K562 (cell line): ENCODE measurements around the gene P3H1. TPM values are rescaled to one million over a fixed set of nuclear protein-coding genes. Genes with fewer than 3 reads are reported as not detected.
A peak's percentile ranks its signal among the peaks of the same experiment; 100 is the strongest.

ENCODE experiments used
- ATAC-seq: fragments of 200-7000 bp; cut with Tn5 transposase; 3 replicates; pipeline ENCODE4 v1.9.1; 2020; ENCODE audit warnings: moderate library complexity
- BruUV-seq: library from RNA; stranded (reverse); fragments of 400-500 nt; replicated peaks from 2 replicates; lab custom pipeline; 2021; lab: Mats Ljungman, UMichigan
- CTCF ChIA-PET: fragments of 300-600 bp; formaldehyde crosslinking; extraction: SDS; loops from one replicate; lab custom pipeline; 2021; ENCODE audit warnings: low intra/inter-chr PET ratio; lab: Yijun Ruan, JAX
- POLR2A ChIA-PET: fragments of 300-600, 350-650 bp; sonication (Branson Sonifier 250); formaldehyde crosslinking; extraction: SDS; loops from one replicate; lab custom pipeline; 2021; ENCODE audit warnings: antibody characterized with exemption, inconsistent platforms; lab: Yijun Ruan, JAX
- DNase-seq, 4 experiments: peaks; one replicate each; pipeline versions ENCODE4 v3.0.0 to v3.0.0-alpha.2; 2011 to 2018; ENCODE audit warnings: low spot score in 3 of 4, mixed read lengths in 3 of 4; ENCODE audit errors: extremely low read depth in 1 of 4
- FAIRE-seq: peaks from 2 replicates; lab custom pipeline; 2011; peaks lifted over from hg19 to GRCh38; lab: Jason Lieb, UNC
- H2AFZ ChIP-seq: 2 replicates; pipeline ENCODE4 v1.6.0; 2011; ENCODE audit warnings: low read depth, low read length, control low read depth, inconsistent platforms
- H3K27ac ChIP-seq: fragments of 200-600 bp; 3 replicates; pipeline ENCODE4 v1.8.0; 2011; ENCODE audit warnings: low read depth, mild to moderate bottlenecking, control low read depth, inconsistent platforms, low read length, moderate library complexity, mixed read lengths; ENCODE audit errors: extremely low read depth
- H3K27me3 ChIP-seq, 2 experiments: fragments of 300-600 bp in 1 of 2; 2 replicates in 1 of 2; 3 replicates in 1 of 2; pipeline versions ENCODE4 v1.6.0 to v1.8.0; 2011; ENCODE audit warnings: inconsistent platforms in 2 of 2, low read length in 2 of 2, mild to moderate bottlenecking in 1 of 2, mixed read lengths in 1 of 2, moderate library complexity in 1 of 2; ENCODE audit not compliant: control insufficient read depth in 2 of 2, insufficient read depth in 2 of 2
- H3K36me3 ChIP-seq: fragments of 300-600 bp; 3 replicates; pipeline ENCODE4 v1.8.0; 2011; ENCODE audit warnings: mild to moderate bottlenecking, low read length, inconsistent platforms; ENCODE audit not compliant: control insufficient read depth, insufficient read depth
- H3K4me1 ChIP-seq, 2 experiments: fragments of 200-600 bp in 1 of 2; replicated peaks in 1 of 2; 2 replicates in 1 of 2; 3 replicates in 1 of 2; pipeline versions ENCODE4 v1.5.1 to v1.8.0; 2011; ENCODE audit warnings: inconsistent platforms in 2 of 2, low read length in 2 of 2, mild to moderate bottlenecking in 1 of 2, mixed read lengths in 1 of 2, moderate library complexity in 1 of 2; ENCODE audit not compliant: control insufficient read depth in 2 of 2, insufficient read depth in 2 of 2
- H3K4me2 ChIP-seq: 2 replicates; pipeline ENCODE4 v1.6.1; 2011; ENCODE audit warnings: low read length, control low read depth, inconsistent platforms, mixed read lengths; ENCODE audit not compliant: insufficient read depth
- H3K4me3 ChIP-seq: fragments of 200-600 bp; sonication (generic), shearing (Covaris generic); 2 replicates; pipeline ENCODE4 v1.5.1; 2016; ENCODE audit warnings: control low read depth, inconsistent platforms
- H3K79me2 ChIP-seq: fragments of 200-600 bp; 3 replicates; pipeline ENCODE4 v1.8.0; 2011; ENCODE audit warnings: low read length, inconsistent platforms; ENCODE audit not compliant: control insufficient read depth, insufficient read depth
- H3K9ac ChIP-seq, 2 experiments: 2 replicates each; pipeline versions ENCODE4 v1.6.0 to v1.6.1; 2011; ENCODE audit warnings: low read depth in 2 of 2, low read length in 2 of 2, control low read depth in 1 of 2, inconsistent platforms in 1 of 2, mild to moderate bottlenecking in 1 of 2, mixed read lengths in 1 of 2; ENCODE audit not compliant: insufficient read depth in 1 of 2
- H3K9me1 ChIP-seq: one replicate; pipeline ENCODE4 v1.6.0; 2011; ENCODE audit warnings: inconsistent platforms, mild to moderate bottlenecking, low read length, moderate library complexity; ENCODE audit not compliant: control insufficient read depth, insufficient read depth
- H3K9me3 ChIP-seq: replicated peaks from 2 replicates; pipeline ENCODE4 v1.5.1; 2011; ENCODE audit warnings: low read depth, low read length, inconsistent platforms; ENCODE audit not compliant: control insufficient read depth, insufficient read depth
- H4K20me1 ChIP-seq: replicated peaks from 2 replicates; pipeline ENCODE4 v1.6.1; 2011; ENCODE audit warnings: low read length, inconsistent platforms, mixed read lengths; ENCODE audit not compliant: control insufficient read depth, insufficient read depth
- EGR1 ChIP-seq: fragments of 450-650 bp; conservative IDR thresholded peaks from 2 replicates; pipeline ENCODE4 v1.6.1; 2017; ENCODE audit warnings: mild to moderate bottlenecking
- MTA3 ChIP-seq: fragments of 450-650 bp; formaldehyde crosslinking; IDR thresholded peaks from 2 replicates; pipeline ENCODE4 v1.6.1; 2017; ENCODE audit warnings: mild to moderate bottlenecking, borderline replicate concordance
- PRPF4 ChIP-seq: fragments of 200-400 bp; formaldehyde crosslinking; IDR thresholded peaks from one replicate; pipeline ENCODE4 v1.6.1; 2017; ENCODE audit warnings: low read length, low read depth, mild to moderate bottlenecking; ENCODE audit not compliant: insufficient read depth, poor library complexity, severe bottlenecking
- SRF ChIP-seq, 2 experiments: fragments of 250-450, 450-650 bp in 1 of 2; sonication (Bioruptor Pico) in 1 of 2; sonication (generic) in 1 of 2; formaldehyde crosslinking; IDR thresholded peaks; 2 replicates each; pipeline versions ENCODE4 v1.5.0 to v1.5.1; 2020 to 2022; ENCODE audit warnings: mild to moderate bottlenecking in 1 of 2, missing genetic modification reagents in 1 of 2
- ZFP1 ChIP-seq: fragments of 450-650 bp; formaldehyde crosslinking; IDR thresholded peaks from 2 replicates; pipeline ENCODE4 v1.4.0; 2020; ENCODE audit warnings: mild to moderate bottlenecking, mixed read lengths
- ZNF398 ChIP-seq: fragments of 250-450 bp; sonication (Bioruptor Pico); IDR thresholded peaks from 2 replicates; pipeline ENCODE4 v1.8.0; 2021; ENCODE audit warnings: moderate library complexity, mild to moderate bottlenecking, inconsistent platforms
- WGBS: fragments of 100-300 bp; shearing (Covaris generic); methylation state at CpG from one replicate; pipeline ENCODE4 v1.1.6; 2016; ENCODE audit warnings: low coverage, mixed read lengths; ENCODE audit not compliant: insufficient coverage; ENCODE audit errors: missing lambda C conversion rate; 5-methylcytosine and 5-hydroxymethylcytosine counted together
- in situ Hi-C: fragments of 300-500 bp; cut with MboI; formaldehyde crosslinking; loops from 4 replicates; pipeline ENCODE4 v1.15.0; 2018; ENCODE audit warnings: inconsistent platforms, mixed read lengths
- intact Hi-C: fragments of 100-400 bp; cut with micrococcal nuclease; formaldehyde crosslinking; loops from 2 replicates; pipeline ENCODE4 v1.14.2; 2022
- polyA plus RNA-seq, 8 experiments: library from polyadenylated mRNA; depleted of rRNA in 4 of 8; stranded (reverse) in 5 of 8; unstranded in 3 of 8; fragments of >200 nt; fragmentation: Nextera tagmentation in 2 of 8; fragmentation: Illumina TruSeq in 1 of 8; extraction: Ambion mirVana in 2 of 8; extraction: Trizol in 1 of 8; gene quantifications; 2 replicates each; pipeline versions ENCODE4 v1.2.1 to v1.2.3, GENCODE V29; 2011 to 2014; ENCODE audit warnings: inconsistent platforms in 1 of 8, missing spikeins in 1 of 8
- total RNA-seq, 7 experiments: library from RNA; depleted of rRNA in 6 of 7; stranded (reverse); fragments of >200 nt in 6 of 7; fragmentation: Illumina TruSeq in 2 of 7; extraction: Trizol in 2 of 7; gene quantifications; 2 replicates each; pipeline versions ENCODE4 v1.2.1 to v1.2.3, GENCODE V29; 2011 to 2021; ENCODE audit warnings: low replicate concordance in 1 of 7

P3H1 gene
- total and polyA plus RNA-seq, 9 of the 15 experiments (the other 6 are each of a cell fraction or from before 2014, with no cell fraction given), result 1.7 to 81.7 (median 45.7) TPM

- Histone ChIP-seq H3K27me3 (peaks cover 7 to 49% of the 10 kb centered on the region in 2 experiments; a peak in 4 of 5 replicates), H4K20me1 (peaks cover 5% of the 10 kb centered on the region; the same call in 1 of the 2 replicates), H3K9me3 (no peaks in the 10 kb centered on the region), H3K4me1 (peaks cover 0 to 40% of the 10 kb centered on the region in 2 experiments; a peak in 3 of 5 replicates), H2AFZ (no peak overlapping the region), H3K9ac (peak overlapping the region in 1 of 2 experiments; percentile 12; a peak in 1 of 4 replicates), H3K9me1 (peaks cover 5% of the 10 kb centered on the region), H3K36me3 (no peaks in the 10 kb centered on the region), H3K4me2 (no peak overlapping the region), H3K4me3 (no peak overlapping the region), H3K79me2 (no peaks in the 10 kb centered on the region), H3K27ac (no peak overlapping the region)
- ChIA-PET CTCF (no interaction called here), POLR2A (interaction anchor here (0.7 to 2.0 kb wide), 4 partner anchors 10 to 687 kb away, joined by 3 to 14 read pairs (median 3); no protein-coding TSS in a partner anchor)
- DNase-seq (peak in 1 of 4 experiments; percentile 30), FAIRE-seq (peak; percentile 54), ATAC-seq (no peak; the same call in 2 of the 3 replicates)
- WGBS, result 19% methylated on average over 14 of the region's 14 CpGs
- no TSS peak for BruUV-seq
- intact Hi-C loops, result loop anchor here (10.0 kb wide), 2 partner anchors 391 to 591 kb away; no protein-coding TSS in a partner anchor
- in situ Hi-C loops, result loop anchor here (25.0 kb wide), 1 partner anchor 148 kb away; no protein-coding TSS in a partner anchor
- TF ChIP-seq ZFP1 (CRISPR knock-in tag) (no peak), EGR1 (peak; percentile 84)
Observed at GRCh38 chr1:42735477-42736105, 31.2 kb downstream of the P3H1 start.

- intact Hi-C loops (loop anchor here (10.0 kb wide), 2 partner anchors 390 to 590 kb away; no protein-coding TSS in a partner anchor), in situ Hi-C loops (loop anchor here (25.0 kb wide), 1 partner anchor 148 kb away; no protein-coding TSS in a partner anchor)
- peaks cover 0 to 36% of the 10 kb centered on the region in 2 experiments; a peak in 3 of 5 replicates for H3K4me1 ChIP-seq
- no peak overlapping the region for H3K27ac ChIP-seq
- no peak for FAIRE-seq
- POLR2A ChIA-PET, result interaction anchor here (0.8 kb wide), 1 partner anchor 50 kb away, joined by 3 read pairs; no protein-coding TSS in a partner anchor
- no peak overlapping the region for H2AFZ ChIP-seq
- H3K4me3 ChIP-seq, result no peak overlapping the region
- ATAC-seq, result no peak
- peaks cover 7 to 45% of the 10 kb centered on the region in 2 experiments; a peak in 4 of 5 replicates for H3K27me3 ChIP-seq
- H3K36me3 ChIP-seq, result no peaks in the 10 kb centered on the region
- WGBS, result 13% methylated on average over 11 of the region's 11 CpGs
- BruUV-seq, result no TSS peak
- H3K9me1 ChIP-seq, result peaks cover 5% of the 10 kb centered on the region
- DNase-seq, result no peak
- peaks cover 5% of the 10 kb centered on the region; the same call in 1 of the 2 replicates for H4K20me1 ChIP-seq
- H3K9me3 ChIP-seq, result no peaks in the 10 kb centered on the region
- no peak overlapping the region for H3K4me2 ChIP-seq
- 0 out of 4 replicates have a peak overlapping the region, but pooled peaks of 1 of the 2 experiments have one; percentile 8 for H3K9ac ChIP-seq
- CTCF ChIA-PET, result no interaction called here
- no peaks in the 10 kb centered on the region for H3K79me2 ChIP-seq
- TF ChIP-seq ZNF398 (no peak), SRF (CRISPR knock-in tag; IDR thresholded peaks at IDR 0.05) (no peak), MTA3 (no peak), PRPF4 (no peak)
Observed at GRCh38 chr1:42735056-42735455, 31.8 kb downstream of the P3H1 start.
